ENCODE data around the gene ONECUT1.

ONECUT1 gene

DNA sequence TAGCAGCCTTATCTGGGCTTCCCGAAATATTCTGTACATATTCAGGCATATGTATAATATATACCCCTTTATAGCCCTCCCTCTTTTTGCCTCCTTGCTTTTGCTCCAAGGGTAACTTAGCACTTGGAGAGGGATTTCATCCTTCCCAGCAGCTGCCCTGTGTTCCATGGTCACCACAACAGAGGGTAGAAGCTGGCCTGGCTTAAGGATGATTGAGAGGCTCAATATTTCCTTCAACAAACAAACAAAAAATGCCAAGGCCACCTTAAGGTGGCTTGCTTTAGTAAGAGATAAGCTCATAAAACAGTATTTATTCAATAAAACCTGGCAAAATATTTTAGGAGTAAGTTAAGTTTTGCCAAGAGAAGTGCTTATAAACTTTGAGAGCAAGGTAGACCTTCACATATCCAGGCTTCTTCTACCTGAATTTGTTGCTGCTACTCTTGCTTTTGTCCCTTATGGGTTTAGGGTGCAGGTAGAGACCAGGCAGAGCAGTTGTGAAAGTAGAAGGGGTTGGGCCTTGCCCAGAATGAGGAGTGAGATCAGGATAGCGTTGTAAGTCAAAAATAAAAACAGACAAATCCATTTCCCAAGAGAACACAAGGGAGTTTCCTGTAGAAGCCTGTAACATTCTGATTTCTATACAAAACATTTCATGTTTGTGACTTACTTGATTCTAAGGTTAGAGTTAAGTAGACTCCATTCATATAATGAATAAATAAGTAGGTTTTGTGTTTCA lies 58.2 kb downstream of the ONECUT1 start:
- DNase-seq (ENCODE audit: low spot score): no peak

DNA sequence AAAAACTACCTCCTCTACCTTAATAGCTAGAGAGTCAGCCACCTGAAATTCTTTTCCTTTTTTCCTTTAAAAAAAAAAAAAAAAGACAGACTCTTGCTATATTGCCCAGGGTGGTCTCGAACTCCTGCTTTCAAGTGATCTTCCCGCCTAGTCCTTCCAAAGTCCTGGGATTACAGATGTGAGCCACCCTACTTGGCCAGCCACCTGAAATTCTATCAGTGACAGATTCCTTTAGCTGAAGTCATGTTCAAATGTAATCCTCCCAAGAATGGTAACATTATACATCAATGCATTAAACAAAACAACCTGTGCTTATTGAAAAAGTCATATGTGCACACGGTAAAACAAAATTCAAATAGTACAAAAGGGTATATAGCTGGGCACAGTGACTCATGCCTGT lies 59.1 kb downstream of the ONECUT1 start:
- no peak for DNase-seq (ENCODE audit: low spot score)

DNA sequence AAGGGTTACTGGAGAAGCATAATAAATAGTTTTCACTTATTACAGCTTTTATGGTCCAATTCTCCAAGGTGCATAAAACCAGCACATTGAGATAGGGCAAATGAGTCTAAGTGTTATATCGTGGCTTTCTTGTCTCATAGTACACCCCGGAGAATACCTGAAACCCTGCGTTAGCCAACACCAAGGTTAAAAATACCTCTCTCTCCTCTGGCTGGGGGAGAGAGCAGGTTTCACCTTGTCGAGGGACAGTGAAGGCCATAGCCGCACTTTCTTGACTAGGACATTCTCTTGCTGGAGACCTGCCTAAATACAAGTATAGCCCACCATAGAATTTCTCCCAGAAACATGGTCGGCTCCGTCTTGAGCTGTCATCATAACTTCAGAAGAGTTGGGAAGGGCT lies 59.5 kb downstream of the ONECUT1 start:
- DNase-seq (ENCODE audit: low spot score): no peak

DNA sequence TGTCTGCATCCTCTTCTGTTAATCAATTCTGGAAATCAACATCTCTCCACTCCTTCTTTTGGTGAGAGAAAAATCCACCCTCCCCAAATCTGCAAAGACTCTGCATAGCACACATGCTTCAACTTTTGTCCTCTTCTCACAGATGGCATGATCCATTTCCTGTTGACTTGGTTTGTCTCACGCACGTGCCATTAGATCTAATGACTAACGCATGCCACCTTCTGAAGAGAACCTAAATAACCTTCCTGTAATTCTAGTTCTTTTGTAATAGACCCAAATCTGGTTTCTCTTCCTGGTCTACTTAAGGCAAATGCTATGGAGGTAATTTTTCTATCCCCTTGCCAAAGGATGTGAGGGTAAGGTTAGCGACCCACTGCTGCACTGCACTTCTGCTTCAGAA lies 60.0 kb downstream of the ONECUT1 start:
- DNase-seq (ENCODE audit: low spot score): peak; percentile 38

DNA sequence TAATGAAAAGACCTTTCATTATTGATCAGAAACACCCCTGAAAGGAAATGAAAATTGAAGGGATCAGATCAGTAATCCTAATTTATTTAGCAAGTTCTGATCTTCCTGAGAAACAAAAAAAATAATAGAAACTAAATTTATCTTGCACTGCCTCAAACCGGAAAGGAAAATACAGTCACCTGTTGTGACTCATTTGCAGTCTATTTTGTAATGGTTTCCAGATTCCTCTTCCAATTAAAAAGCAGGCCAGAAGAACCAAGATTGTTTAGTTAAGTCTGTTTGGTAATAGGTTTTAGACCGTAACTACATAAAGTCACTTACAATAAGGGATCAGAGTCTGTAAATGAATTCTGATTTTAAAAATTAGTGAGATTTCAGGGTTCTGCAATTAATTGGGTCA lies 61.2 kb downstream of the ONECUT1 start:
- peak; percentile 46 for DNase-seq (ENCODE audit: low spot score)

DNA sequence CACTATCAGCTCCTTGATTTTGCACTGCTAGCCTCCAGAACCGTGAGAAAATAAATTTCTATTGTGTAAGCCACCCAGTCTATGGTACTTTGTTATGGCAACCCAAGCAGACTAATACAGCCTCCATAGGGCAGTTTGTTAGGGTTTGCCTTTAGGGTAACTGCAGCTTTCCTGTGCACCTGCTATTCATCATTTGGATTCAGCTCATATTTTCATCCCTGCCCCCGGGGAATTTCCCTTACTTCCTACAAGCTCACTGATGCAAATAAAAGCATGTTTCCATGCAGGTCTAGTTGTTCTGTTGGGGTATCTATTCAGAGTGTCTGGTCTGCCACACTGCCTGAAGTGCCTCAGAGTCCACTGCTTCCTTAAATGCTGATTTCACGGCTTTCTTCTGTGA lies 62.3 kb downstream of the ONECUT1 start:
- no peak for DNase-seq (ENCODE audit: low spot score)

DNA sequence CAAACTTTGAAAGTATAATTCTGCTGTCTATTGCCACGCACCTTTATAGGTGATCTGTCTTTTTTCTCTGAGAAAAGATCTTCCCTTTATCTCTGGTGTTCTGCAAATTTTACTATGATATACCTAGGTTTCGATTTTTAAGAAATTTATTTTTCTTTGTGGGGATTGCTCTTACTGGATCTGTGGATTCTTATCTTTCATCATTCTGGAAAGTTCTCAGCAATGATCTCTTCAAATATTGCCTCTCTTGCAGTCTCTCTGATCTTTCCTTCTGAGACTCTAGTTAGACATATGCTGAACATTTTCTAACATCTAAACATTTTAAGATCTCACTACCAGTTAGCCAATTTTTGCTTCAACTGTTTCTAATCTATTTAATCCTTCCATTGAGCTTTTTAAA lies 63.9 kb downstream of the ONECUT1 start:
- DNase-seq (ENCODE audit: low spot score): no peak

DNA sequence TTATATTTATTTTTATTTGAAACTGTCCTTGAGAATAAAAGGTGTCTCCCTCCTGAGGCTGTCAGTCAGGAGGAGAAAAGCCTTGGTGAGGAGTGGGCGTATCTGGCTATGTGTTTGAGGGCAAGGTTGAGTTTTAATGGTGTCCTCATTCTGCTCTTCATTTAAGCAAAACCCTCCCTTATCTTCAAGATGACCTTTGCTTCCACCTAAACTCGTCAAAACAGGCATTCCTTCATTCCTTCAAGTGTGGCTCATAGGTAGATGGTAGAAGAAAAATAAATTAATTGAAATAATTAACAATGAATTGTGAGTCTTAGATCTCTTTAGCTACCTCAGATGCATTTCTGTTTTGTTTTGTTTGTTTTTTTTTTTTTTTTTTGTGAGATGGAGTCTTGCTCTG lies 71.6 kb downstream of the ONECUT1 start:
- DNase-seq (ENCODE audit: low spot score): no peak

DNA sequence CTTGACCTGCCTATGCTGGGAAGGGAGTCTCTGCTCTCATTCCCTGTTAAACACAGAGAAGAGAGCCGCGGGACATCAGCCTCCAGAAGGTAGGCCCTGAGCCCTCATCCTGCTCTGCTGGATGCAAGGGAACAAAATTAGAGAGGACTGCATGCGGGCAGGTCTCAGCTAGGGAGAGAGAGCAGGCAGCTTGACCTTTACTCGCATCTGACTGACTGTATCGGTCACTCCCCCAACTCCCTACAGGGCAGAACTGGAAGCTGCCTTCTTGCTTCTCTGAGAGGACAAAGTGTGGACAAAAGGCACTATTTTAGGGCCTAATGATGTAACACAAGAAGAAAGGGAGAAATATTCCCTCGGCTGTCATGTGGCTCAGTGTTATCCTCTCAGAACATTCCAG lies 72.2 kb downstream of the ONECUT1 start:
- no peak for DNase-seq (ENCODE audit: low spot score)

DNA sequence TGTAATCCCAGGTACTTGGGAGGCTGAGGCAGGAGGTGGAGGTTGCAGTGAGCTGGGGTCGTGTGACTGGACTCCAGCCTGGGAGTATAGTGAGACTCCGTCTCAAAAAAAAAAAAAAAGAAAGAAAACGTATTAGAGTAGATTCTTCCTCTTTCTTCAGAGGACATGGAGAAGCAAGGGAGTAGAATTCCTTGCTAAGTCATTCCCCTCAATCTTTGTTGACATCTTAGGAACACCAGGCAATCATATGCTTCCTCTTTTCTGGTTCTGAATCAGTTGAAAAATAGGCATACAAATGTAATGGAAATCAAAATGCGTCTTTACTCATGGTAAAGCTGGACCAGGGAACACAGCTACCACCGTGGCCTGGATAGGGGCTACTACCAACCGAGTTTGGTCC lies 72.7 kb downstream of the ONECUT1 start:
- DNase-seq (ENCODE audit: low spot score): no peak

DNA sequence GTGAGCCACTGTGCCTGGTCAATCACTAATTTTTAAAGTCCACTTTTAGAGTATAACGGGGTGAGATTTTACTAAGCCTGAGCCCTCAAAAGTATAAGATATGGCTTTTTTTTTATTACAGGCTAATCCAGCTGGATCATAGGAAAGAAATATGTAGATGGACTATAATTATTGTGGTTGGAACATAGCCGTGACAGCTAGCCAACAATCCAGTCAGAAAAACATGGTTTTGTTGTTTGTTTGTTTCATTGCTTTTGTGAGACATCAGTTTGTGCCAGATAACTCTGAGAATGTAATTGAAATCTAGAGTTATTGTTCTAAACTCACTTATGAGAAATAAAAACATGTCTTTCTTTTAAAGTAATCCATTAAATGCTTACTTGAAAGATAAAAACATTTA lies 73.6 kb downstream of the ONECUT1 start:
- DNase-seq (ENCODE audit: low spot score): no peak

DNA sequence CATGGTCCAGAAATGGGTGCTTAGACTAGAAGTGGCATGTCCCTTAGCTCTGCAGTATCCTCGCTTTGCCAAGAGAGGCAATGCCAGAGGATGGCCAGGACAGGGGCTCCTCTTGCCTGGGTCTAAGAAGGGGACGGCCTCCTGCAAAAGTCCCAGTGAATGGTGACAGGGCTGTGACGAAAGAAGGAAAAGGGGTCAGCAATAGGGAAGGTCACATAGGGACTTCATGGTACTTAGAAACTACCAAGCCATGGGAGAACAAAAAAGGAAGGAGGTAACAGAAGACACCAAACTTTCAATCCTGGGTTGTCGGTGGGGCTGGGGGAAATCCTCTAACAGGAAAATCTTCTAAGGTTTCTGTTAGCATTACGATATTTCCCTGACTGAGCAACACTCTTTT lies 74.7 kb downstream of the ONECUT1 start:
- DNase-seq (ENCODE audit: low spot score): no peak

DNA sequence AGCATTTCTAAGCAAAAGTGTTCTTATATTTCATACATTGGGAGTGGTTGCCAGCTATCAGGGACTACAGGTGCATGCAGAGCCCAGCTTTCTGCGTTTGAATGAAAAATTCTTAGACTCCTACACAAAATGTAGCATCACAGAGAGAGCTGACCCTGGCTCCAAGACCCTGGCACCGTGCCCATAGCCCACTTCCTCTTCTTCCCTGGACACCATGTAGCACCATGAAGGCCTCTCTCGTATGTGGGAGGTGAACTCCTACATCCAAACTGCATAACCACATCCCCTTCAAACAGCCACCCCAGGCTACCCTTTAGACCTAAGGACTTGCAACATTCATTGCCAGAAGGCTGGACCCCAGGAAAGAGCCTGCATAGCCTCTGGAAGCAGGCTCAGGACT lies 75.2 kb downstream of the ONECUT1 start:
- DNase-seq (ENCODE audit: low spot score): no peak

DNA sequence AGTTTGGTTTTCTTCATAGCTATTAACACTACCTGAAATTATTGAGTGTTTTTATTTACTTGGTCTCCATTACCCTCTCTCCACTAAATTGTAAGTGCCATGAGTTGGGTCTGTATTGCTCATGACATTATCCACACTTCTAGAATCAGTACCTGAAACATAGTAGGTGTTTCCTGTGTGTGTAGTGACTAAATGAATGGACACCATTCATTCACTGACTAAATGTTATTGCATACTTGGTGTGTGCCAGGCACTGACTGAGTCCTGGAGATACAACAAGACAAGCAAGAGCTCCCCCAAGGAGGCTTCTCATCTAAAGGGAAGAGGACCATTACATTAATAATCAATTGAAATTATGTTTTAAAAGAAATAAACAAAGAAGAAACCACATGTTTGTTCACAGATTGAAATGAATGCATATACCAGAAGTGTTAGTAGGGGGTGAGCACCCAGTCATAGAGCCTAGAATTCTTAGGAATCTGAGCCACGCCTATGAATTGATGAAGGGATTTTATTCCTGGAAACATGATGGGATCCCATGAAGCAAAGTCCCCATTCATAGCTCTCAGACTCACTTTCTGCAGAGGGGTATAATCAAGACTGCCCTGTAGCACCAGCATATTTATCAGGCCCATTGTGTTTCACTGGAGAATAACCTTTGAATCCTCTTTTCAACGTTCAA lies 79.3 kb downstream of the ONECUT1 start:
- DNase-seq (ENCODE audit: low spot score): no peak

DNA sequence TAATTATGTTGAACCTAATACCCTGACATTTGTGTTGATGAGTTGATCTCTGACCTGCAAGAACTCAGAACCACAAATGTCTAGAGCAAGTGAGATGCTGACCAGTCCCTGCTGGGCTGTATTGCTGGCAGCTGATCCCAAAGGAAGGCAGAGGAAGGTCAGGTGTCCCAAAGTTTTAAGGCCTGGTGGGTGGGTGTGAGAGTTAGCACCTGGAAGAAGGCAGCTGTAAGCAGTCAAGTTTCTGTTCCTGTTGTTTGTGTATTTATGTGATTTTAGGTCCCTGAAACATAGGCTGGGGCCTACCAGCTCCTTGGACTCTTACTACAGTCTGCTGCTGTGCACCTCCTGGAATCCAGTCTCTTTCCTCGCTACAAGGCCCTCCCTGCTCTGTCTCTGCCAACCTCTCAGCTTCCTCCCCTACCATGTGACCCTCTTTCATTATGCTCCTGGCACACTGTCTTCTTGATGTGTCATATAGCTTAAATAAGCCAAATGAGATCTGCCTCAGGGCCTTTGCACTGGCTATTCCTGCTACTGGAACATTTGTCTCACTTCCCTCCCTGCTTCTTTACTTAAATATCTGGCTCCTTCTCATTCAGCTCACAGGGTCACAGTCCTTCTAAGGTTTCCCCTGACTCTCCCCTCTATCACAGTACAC lies 80.0 kb downstream of the ONECUT1 start:
- no peak for DNase-seq (ENCODE audit: low spot score)

DNA sequence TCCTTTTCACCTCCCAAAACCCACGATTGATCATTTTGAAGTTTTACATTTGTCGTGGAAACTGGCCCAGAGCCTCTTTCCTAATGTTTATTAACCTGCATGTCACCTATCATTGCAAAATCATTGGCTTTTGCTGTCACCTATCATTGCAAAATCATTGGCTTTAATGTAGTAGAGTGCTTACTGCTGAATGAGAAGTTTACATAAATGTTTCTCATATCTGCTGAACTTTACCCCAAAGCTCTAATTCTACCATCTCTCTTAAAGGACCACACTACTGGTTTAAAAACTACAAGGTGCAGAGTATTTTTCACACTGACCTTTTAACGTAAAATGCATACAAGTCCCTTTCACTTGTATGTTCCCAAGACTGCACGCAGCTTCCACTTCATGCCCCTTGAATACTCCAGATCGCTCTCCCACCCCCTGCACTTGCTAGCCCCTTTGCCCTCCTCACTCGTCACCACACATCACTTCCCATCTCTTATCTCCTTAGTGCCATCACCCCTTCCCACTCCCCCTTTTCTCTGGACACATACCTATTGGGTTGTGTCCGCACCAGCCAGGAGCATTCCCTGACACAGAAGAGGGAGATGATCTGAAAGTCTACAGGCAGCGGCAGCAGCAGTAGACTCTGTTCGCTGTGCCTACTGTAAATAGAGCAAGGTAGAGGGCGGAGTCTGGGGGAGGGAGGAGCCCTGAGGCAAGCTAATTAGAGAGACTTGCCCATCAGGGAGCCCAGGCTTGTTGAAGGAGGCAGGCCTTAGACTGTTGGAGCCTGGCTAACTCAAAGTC lies 80.8 kb downstream of the ONECUT1 start:
- DNase-seq (ENCODE audit: low spot score): no peak
